CD4-positive, alpha-beta T cell treated with Interleukin-2 at 100 ng/mL for 4 hours (primary cell): ENCODE measurements around the gene CYP51A1.
A peak's percentile ranks its signal among the peaks of the same experiment; 100 is the strongest.
"Not testable (repeated sequence)": the region's sequence is repeated elsewhere in the genome, so short reads cannot be mapped to it uniquely, and the experiment has no call there.

ENCODE experiments used
- DNase-seq: peaks from one replicate; pipeline ENCODE4 v3.0.0-alpha.2; 2020; ENCODE audit warnings: low spot score

Gene CYP51A1

DNA sequence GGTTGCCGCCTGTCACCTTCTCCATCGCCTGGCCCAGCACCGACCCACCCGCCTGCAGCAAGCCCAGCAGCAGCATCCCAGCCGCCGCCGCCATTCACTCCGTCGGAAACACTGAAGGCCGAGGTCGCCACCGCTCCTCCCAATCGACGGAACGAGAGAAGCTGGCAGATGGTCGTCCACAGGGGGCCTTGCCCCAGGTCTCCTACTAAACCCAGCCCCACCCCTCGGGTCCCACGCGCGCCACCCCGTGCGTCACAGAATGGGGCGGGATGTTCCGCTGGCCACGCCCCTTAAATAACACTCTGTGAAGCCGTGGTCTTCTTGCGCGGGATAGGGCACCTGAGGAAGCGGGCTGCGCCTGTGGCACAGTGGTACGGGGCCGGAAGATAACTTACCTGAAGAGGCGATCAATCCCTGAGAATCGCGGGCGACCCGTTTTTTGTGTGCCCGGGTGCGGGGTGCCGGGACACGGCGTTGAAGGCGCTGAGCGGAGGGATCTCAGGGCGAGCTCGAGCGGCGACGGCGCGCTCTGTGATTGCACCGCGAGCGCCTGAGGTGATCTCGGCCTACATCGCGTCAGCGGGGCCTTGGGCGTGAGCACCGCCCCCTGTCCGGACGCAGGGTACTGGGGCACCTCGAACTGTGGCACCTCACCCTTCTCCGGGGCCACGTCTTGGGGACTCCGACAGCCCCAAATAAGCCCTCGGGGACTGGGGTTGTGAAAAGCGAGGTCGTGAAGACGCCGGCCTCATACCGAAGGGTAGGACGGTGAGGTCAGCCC is at the start of gene CYP51A1:
Gene CYP51A1 (minus strand): TSS at position 207 of the 781 bp plus-strand sequence. CDS start 113 bp downstream, at position 94.
- DNase-seq = peak; percentile 93

- peak; percentile 91 for DNase-seq
These were observed 44.9 kb upstream of the CYP51A1 start, which contains the start of gene LRRD1 for GRCh38 chr7:92178928-92179924. Gene LRRD1 (minus strand): TSS chr7:92179142. CDS start chr7:92165202, 13,940 bp downstream.

GRCh38 chr7:92177362-92177761 is 43.1 kb upstream of the CYP51A1 start:
- DNase-seq = no peak

DNA sequence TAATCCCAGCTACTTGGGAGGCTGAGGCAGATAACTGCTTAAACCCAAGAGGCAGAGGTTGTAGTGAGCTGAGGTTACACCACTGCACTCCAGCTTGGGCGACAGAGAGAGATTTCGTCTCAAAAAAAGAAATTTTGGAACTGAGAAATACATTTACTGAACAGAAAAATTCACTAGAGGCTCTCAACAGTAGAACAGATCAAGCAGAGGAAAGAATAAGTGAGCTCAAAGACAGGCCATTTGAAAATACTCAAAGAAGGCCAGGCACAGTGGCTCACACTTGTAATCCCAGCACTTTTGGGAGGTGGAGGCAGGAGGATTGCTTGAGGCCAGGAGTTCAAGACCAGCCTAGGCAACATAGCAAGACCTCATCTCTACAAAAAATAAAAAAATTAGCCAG is 35.3 kb upstream of the CYP51A1 start:
- DNase-seq = not testable (repeated sequence)

GRCh38 chr7:92161271-92161670 is 27.0 kb upstream of the CYP51A1 start:
- DNase-seq = no peak

DNA sequence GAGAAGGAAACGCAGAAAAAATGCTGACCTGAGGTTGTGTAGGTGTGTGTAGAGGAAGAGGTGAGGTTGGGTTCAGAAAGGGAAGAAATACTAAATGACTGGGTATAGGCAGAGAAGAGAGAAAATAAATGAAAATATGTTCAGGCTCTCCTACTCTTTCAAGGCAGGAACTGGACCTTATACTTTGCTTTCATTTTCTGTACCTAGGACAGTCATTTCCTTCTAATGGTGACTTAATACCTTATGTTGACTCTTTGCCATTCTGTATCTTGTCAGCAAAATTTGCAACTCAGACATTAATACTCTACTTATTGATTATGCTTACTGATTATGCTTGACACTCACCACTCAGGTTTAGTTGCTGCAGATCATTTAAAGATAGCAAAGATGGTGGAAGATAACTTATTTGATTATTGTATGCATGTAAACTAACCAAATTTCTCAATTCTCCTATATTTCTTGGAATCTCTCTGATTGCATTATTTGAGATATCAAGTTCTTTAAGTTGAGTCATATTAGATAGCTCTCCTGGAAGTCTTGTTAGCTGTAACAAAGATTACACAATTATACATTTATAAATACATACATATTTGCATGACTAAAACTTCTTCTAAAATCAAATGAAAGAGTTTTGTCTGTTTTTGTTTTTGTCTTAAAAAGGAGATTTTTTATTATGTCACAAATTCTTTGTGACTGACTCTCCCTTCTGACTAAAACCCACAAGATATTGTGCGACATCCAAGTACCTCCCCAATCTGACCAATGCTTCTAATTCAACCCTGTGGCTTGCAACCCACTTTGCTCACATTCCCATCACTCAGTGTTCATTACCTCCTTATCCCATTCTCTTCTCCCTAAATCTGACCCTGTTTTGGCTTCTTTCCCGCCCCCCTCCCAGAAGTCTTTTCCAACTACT is 24.6 kb upstream of the CYP51A1 start:
- DNase-seq = no peak

DNA sequence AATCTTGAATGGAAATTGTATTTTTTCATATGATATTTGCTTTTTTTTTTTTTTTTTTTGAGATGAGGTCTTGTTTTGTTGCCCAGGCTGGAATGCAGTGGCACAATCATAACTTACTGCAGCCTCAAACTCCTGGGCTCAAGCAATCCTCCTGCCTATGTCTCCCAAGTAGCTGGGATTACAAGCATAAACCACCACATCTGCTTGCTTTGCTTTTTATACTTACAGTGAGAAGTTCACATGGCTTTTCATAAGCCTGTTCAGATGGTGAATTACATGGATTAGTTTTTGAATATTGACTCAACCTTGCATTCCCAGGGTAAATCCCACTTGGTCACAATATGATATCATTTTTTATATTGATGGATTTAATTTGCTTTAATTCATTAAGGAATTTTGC is 22.7 kb upstream of the CYP51A1 start:
- DNase-seq = no peak

DNA sequence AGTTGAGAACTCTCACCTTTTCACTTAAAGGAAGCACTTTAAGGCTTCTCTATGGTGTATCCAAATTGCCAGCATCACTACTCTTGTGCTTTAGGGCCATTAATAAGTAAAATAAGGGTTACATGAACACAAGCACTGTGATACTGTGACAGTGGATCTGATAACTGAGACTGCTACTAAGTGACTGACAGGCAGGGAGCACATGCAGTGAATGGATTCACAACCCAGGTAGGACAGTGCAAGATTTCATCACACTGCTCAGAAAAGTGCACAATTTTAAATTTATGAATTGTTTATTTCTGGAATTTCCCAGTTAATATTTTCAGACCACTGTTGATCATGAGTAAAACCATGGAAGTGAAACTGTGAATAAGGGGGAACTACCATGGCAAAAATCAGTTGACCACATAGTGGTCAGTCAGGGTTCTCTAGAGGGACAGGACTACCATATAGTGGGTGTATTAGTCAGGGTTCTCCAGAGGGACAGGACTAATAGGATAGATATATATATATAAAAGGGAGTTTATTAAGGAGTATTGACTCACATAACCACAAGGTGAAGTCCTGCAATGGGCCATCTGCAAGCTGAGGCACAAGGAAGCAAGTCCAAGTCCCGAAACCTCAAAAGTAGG is 20.9 kb upstream of the CYP51A1 start:
- no peak for DNase-seq

DNA sequence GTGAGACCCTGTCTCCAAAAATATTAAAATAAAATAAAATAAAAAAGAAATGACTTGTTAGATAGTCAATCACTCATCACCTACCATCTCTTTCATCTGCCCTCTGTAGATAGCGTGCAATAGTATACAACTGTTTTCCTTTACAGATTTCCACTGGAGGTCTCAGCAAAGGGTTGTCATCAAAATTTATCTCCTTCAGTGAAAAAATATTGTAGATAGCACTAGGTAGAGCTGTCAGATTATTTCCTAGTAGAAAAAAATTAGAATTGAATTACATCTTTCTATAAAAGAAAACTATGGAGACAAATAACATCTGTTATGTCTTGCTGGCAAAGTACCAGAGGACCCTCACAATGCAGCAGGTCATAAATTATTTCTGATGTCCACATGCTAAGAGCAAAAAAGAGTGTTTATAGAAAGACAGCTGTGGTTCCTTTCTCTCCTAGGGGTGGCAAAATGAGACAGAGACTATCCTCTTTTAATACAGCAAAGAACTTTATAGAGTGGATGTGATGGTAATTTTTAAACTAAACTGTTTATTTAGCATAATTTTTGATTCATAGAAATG is 16.3 kb upstream of the CYP51A1 start:
- no peak for DNase-seq

GRCh38 chr7:92149736-92150239 is 15.5 kb upstream of the CYP51A1 start:
- DNase-seq = no peak

DNA sequence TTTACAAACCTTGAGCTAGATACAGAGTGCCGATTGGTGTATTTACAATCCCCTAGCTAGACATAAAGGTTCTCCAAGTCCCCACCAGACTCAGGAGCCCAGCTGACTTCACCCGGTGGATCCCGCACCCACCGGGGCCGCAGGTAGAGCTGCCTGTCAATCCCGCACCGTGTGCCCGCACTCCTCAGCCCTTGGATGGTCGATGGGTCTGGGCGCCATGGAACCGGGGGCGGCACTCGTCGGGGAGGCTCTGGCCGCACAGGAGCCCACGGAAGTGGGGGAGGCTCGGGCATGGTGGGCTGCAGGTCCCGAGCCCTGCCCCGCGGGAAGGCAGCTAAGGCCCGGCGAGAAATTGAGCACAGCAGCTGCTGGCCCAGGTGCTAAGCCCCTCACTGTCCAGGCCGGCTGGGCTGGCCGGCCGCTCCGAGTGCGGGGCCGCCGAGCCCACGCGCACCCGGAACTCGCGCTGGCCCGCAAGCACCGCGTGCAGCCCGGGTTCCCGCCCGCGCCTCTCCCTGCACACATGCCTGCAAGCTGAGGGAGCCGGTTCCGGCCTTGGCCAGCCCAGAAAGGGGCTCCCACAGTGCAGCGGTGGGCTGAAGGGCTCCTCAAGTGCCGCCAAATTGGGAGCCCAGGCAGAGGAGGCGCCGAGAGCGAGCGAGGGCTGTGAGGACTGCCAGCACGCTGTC is 9.1 kb upstream of the CYP51A1 start:
- not testable (repeated sequence) for DNase-seq

- not testable (repeated sequence) for DNase-seq
These were observed 8.5 kb upstream of the CYP51A1 start for GRCh38 chr7:92142791-92143190.

DNA sequence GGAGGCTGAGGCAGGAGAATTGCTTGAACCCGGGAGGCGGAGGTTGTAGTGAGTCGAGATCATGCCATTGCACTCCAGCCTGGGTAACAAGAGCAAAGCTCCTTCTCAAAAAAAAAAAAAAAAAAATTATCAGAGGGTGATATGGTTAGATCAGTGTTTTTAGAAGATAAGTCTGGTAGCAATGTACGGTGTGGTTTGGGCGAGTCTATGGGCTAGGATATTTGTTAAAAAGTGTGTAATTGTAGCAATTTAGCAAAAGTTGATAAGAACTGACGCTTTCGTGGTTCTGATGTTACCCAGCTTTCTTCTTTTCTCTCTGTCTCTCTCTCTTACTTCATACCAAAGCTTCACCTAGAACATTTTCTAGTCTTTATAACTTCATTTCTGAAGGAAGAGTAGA is 6.9 kb upstream of the CYP51A1 start:
- DNase-seq = no peak

GRCh38 chr7:92137557-92137956 is 3.3 kb upstream of the CYP51A1 start:
- DNase-seq = no peak

DNA sequence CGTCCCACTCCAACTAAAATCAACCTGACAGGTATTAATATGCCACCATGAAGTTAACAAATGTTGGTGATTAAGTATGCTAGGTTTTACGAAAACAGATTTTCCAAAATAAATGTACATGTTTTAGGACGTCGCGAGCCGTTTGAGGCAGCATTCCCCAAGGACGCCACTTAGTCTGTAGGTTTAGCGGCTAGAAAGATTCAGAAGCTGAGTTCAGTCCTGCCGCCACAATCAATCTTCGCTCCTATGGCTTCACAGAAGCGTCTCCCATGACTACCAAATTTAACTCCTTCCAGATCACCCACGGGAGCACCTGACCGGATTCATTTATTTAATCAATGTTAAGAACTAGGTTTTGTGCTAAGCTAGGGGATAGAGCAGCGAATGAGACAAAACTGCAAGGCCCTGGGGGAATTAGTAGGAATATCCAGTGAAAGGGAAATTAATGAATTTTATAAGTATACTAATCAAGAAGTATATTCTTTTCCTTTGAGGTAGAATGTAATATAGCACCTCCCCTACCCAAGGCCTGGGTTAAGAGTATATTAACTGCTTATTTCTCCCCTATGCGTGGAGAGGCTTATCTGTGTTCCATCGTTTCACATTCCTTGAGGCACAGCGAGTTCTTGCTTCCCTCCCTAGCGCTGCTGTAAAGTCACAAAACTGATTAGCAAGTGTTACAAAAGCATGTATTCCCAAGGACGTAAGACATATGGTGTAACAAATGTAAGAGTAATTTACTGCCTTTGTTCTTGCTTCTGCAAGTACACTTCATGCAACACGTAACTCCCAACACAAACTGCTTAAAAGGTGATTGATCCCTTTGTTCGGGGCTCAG is 994 bp upstream of the CYP51A1 start:
- DNase-seq = no peak

DNA sequence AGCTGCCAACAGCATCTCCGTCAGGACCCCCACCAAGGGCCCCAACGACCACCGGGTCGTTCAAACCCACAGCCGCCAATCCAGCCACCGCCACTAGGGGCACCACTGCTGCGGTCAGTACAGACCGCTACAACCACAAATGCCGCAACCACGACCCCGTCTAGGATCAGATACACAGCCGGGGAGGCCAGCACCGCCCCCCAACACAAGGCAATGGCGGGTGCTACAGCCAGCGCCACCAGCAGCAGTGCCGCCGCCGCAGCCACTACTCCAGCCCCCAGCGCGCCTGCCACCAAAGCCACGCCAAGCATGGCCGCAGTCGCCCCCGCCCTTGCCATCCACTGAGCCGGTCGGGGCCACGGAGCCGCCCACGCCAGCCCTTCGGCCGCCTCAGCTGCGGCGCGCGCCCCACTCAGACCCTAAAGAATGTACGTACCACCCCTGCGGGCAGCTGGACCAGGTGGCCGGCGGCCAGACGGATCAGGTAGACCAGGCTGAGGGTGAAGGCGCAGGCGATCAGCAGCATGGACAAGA is 473 bp downstream of the CYP51A1 start:
- peak; percentile 55 for DNase-seq

DNA sequence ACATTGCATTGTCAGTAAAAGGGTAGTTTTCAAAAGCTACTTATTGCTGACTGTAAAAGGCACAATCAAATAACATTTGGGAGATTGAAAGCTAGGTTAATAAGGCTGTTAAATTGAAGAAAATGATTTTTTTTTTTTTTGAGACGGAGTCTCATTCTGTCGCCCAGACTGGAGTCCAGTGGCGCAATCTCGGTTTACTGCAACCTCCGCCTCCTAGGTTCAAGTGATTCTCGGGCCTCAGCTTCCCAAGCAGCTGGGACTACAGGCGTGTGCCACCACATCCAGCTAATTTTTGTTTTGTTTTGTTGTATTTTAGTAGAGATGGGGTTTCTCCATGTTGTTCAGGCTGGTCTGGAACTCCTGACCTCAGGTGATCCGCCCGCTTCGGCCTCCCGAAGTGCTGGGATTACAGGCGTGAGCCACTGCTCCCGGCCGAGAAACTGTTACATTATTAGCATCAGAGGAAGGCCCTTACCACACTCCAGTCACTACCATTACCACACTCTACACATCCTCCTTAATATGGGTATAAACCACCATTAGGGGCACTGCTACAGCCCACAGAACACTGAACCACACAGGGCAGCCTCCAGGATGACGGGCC is 1.0 kb downstream of the CYP51A1 start:
- DNase-seq = no peak

DNA sequence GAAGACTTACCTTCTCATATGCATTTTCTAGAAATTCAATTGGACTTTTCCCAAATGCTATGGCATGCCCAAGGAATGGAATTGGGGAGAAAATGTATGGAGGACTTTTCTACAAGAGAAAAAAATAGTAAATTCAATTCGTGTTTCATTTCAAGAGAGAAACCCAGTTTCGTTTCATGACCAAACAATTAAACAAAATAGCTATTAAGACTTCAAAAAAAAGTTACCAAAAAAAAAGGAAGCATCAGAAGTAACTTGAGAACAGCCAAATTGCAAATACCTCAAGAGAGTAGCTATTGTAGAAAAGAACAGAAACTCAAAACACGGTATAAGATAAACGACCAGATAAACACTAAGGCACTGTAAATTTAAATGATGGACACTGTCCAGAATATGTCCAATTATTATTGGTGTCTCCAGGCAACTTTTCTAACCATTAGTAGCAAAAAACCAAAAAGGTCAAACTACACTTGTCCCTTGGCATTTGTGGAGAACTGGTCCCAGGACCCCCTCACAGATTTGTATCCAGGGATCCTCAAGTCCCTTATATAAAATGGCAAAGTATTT is 2.4 kb downstream of the CYP51A1 start:
- DNase-seq = no peak
